Stimulated activated CD4-positive, alpha-beta T cell treated with anti-CD3 and anti-CD28 coated beads, TNF-alpha, amount 100 ng/mL, for 48 hours (primary cell): ENCODE results near the gene IRF6.

Experiments
- DNase-seq, 3 donors: peaks; one replicate each; pipeline ENCODE4 v3.0.0-alpha.2; 2020; ENCODE audit warnings: low read depth in 3 of 3

The IRF6 gene

DNA sequence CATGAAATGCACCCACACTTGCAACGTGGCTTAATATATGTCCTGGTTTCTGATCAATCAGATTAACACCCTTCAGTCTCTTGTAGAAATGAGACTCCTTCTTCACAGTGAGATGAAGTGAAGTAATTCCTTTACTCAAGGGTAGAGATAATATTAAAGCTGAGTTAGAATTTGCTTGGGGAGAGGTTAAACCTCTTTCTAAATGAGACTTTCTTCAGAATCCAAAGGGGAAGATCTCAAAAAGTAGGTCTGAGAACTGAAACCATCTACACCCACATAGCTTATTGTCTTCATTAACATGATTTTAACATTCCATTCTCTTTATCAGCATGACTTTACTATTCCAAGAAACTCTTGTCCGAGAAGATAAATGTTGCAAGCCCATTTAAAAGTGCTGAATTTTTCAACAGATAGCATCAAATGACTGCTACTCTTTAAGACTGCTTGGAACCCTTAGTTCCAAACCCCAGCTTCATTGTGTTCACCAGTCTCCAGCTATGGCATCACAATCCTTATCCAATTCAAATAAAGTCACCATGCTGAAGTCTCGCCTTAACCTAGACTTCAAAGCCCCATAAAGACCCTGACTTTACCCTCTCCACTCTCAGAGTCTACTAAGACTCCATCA lies 69.3 kb downstream of the IRF6 start:
- DNase-seq, result no peak
